OCI-LY1 (cell line): ENCODE measurements around the gene HAUS7.

Experiments used
- EZH2 ChIP-seq: fragments of 200-600 bp; sonication (generic), shearing (Covaris generic); IDR thresholded peaks from 2 replicates; pipeline ENCODE4 v1.8.0; 2017; ENCODE audit warnings: borderline replicate concordance, mixed run types, mild to moderate bottlenecking, antibody characterized with exemption, low read length, moderate library complexity, mixed read lengths
- TF ChIP-seq, protein P1 (sequence below): fragments of 200-600 bp; sonication (generic), shearing (Covaris generic); IDR thresholded peaks from 2 replicates; pipeline ENCODE4 v1.5.1; 2017; ENCODE audit warnings: mild to moderate bottlenecking, antibody characterized with exemption, low read length, moderate library complexity, mixed read lengths

DNA sequence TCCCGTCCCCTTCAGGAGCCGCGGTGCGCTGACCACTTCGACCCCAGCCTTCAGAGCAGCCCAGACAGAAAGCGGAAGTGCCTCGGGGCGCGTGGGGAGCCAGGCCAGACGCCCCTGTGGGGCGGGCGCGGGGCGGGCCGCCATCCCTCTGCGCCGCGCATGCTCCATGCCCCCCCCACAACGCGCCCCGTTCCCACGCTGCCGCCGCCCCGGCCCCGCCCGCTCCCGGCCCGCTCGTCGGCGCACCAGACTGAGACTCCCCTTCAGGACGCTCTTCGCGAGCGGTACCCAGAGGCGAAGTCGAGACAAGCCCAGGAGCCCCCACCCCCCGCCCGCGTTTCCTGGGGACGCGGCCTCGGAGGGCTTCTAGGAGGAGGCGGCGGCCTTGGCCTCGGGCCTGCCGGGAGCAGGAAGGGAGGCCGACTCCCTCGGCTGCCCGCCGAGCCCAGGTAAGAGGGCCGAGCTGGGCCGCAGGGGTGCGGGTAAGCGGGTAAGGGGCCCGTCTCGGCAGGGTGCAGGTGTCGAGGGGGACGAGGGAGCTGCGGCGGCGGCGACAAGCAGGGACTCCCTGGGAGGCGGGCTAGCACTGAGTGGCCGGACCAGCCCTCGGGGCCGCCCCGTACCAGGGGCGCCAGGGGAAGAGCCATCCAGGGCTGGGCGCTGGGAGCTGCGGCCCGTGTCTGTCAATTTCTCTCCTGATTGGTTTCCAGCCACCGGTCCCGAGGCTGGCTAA is 59.0 kb downstream of the HAUS7 start, which contains the start of gene ZFP92:
- TF ChIP-seq, protein P1, sequence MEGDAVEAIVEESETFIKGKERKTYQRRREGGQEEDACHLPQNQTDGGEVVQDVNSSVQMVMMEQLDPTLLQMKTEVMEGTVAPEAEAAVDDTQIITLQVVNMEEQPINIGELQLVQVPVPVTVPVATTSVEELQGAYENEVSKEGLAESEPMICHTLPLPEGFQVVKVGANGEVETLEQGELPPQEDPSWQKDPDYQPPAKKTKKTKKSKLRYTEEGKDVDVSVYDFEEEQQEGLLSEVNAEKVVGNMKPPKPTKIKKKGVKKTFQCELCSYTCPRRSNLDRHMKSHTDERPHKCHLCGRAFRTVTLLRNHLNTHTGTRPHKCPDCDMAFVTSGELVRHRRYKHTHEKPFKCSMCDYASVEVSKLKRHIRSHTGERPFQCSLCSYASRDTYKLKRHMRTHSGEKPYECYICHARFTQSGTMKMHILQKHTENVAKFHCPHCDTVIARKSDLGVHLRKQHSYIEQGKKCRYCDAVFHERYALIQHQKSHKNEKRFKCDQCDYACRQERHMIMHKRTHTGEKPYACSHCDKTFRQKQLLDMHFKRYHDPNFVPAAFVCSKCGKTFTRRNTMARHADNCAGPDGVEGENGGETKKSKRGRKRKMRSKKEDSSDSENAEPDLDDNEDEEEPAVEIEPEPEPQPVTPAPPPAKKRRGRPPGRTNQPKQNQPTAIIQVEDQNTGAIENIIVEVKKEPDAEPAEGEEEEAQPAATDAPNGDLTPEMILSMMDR, result no peak
- no peak for TF ChIP-seq EZH2
